Panc1 (cell line): ENCODE results near the gene TMTC3. TPM values are rescaled to one million over a fixed set of nuclear protein-coding genes. Genes with fewer than 3 reads are reported as not detected.

Source experiments
- ATAC-seq: fragments of 200-7000 bp; cut with Tn5 transposase; 2 replicates; pipeline ENCODE4 v1.9.1; 2020; ENCODE audit warnings: mild to moderate bottlenecking, moderate library complexity
- BruUV-seq: library from RNA; stranded (reverse); fragments of 400-500 nt; replicated peaks from 2 replicates; lab custom pipeline; 2021; lab: Mats Ljungman, UMichigan
- CTCF ChIA-PET: fragments of 300-600 bp; sonication (Branson Sonifier 250); formaldehyde crosslinking; loops from one replicate; lab custom pipeline; 2022; ENCODE audit warnings: antibody characterized with exemption; lab: Charles Lee
- POLR2A ChIA-PET: fragments of 300-600 bp; sonication (Branson Sonifier 250); formaldehyde crosslinking; loops from one replicate; lab custom pipeline; 2022; ENCODE audit warnings: antibody characterized with exemption; lab: Charles Lee
- DNase-seq: peaks from one replicate; pipeline ENCODE4 v3.0.0-alpha.2; 2010; ENCODE audit warnings: low read depth, low spot score
- H3K27ac ChIP-seq: 2 replicates; pipeline ENCODE4 v1.5.1; 2011; ENCODE audit warnings: mild to moderate bottlenecking, low read length, inconsistent platforms
- H3K27me3 ChIP-seq: fragments of 200-500 bp; sonication (Bioruptor generic); 2 replicates; pipeline ENCODE4 v1.6.0; 2014; ENCODE audit warnings: low read length, inconsistent platforms; ENCODE audit not compliant: control insufficient read depth, insufficient read depth
- H3K36me3 ChIP-seq: fragments of 200-500 bp; sonication (Bioruptor generic); 2 replicates; pipeline ENCODE4 v1.5.1; 2014; ENCODE audit warnings: inconsistent platforms, mild to moderate bottlenecking, low read length, moderate library complexity; ENCODE audit not compliant: control insufficient read depth, insufficient read depth
- H3K4me1 ChIP-seq: 2 replicates; pipeline ENCODE4 v1.5.1; 2011; ENCODE audit warnings: inconsistent platforms, mild to moderate bottlenecking, low read length, moderate library complexity; ENCODE audit not compliant: control insufficient read depth, insufficient read depth
- H3K4me3 ChIP-seq, 2 experiments: 2 replicates each; pipeline ENCODE4 v1.5.1; 2011 to 2012; ENCODE audit warnings: low read depth in 2 of 2, low read length in 2 of 2, mild to moderate bottlenecking in 2 of 2, inconsistent platforms in 1 of 2, moderate library complexity in 1 of 2
- H3K9me3 ChIP-seq: fragments of 200-500 bp; sonication (Bioruptor generic); 2 replicates; pipeline ENCODE4 v1.5.1; 2014; ENCODE audit warnings: low read depth, mild to moderate bottlenecking, inconsistent platforms, low read length, moderate library complexity; ENCODE audit not compliant: control insufficient read depth, insufficient read depth
- CTCF ChIP-seq: fragments of 450-650 bp; IDR thresholded peaks from 2 replicates; pipeline ENCODE4 v1.5.1; 2017; ENCODE audit warnings: mild to moderate bottlenecking
- POLR2AphosphoS5 ChIP-seq: IDR thresholded peaks from 2 replicates; pipeline ENCODE4 v1.6.1; 2012; ENCODE audit warnings: mild to moderate bottlenecking, low read depth, low read length, moderate library complexity
- REST ChIP-seq, 2 experiments: IDR thresholded peaks; 2 replicates each; pipeline ENCODE4 v1.6.1; 2011 to 2012; ENCODE audit warnings: low read depth in 2 of 2, control low read depth in 1 of 2, low read length in 1 of 2, mild to moderate bottlenecking in 1 of 2, moderate library complexity in 1 of 2; ENCODE audit not compliant: insufficient read depth in 1 of 2
- SIN3A ChIP-seq: IDR thresholded peaks from 2 replicates; pipeline ENCODE4 v1.6.1; 2012; ENCODE audit warnings: low read depth, mild to moderate bottlenecking, low read length, moderate library complexity, borderline replicate concordance; ENCODE audit not compliant: insufficient read depth
- TCF7L2 ChIP-seq: IDR thresholded peaks from 2 replicates; pipeline ENCODE4 v1.6.1; 2011; ENCODE audit warnings: mild to moderate bottlenecking, low read depth, low read length, inconsistent platforms
- in situ Hi-C: cut with HindIII; loops from 2 replicates; pipeline ENCODE4 v1.10.0; 2016; ENCODE audit warnings: low sequenced_read_pairs, low pct_unique_long_range_greater_than_20kb
- intact Hi-C: fragments of 100-400 bp; cut with micrococcal nuclease; formaldehyde crosslinking; loops from one replicate; pipeline ENCODE4 v1.10.0; 2022; ENCODE audit not compliant: unreplicated experiment
- total RNA-seq: library from RNA; stranded (reverse); gene quantifications from one replicate; pipeline ENCODE4 v1.2.1, GENCODE V29; 2021; ENCODE audit not compliant: unreplicated experiment

Gene TMTC3
- total RNA-seq, 1 experiment from 2014 or later: 21.6 TPM

GRCh38 chr12:88238406-88238805 is 96.3 kb downstream of the TMTC3 start:
- no peaks in the 10 kb centered on the region for H3K4me1 ChIP-seq
- H3K27ac ChIP-seq: no peak overlapping the region
- intact Hi-C loops: no loop called here
- ChIA-PET POLR2A (no interaction called here), CTCF (no interaction called here)
- no peaks in the 10 kb centered on the region for H3K9me3 ChIP-seq
- no peak for ATAC-seq
- no TSS peak for BruUV-seq
- no peak overlapping the region for H3K4me3 ChIP-seq
- DNase-seq: no peak
- in situ Hi-C loops: no loop called here
- H3K27me3 ChIP-seq: no peaks in the 10 kb centered on the region
- TF ChIP-seq SIN3A (no peak), CTCF (no peak), REST (IDR thresholded peaks at IDR 0.05; ENCODE audit: insufficient read depth in 1 of 2, low read depth in 2 of 2, low read length in 1 of 2) (no peak), POLR2AphosphoS5 (no peak), TCF7L2 (no peak)
- no peaks in the 10 kb centered on the region for H3K36me3 ChIP-seq

GRCh38 chr12:88241862-88242570 is 99.9 kb downstream of the TMTC3 start:
- CTCF ChIA-PET: no interaction called here
- ATAC-seq: peak; percentile 56; the same call in 1 of the 2 replicates
- in situ Hi-C loops: no loop called here

More at GRCh38 chr12:88241862-88242570, 99.9 kb downstream of the TMTC3 start:
- no peak for TF ChIP-seq REST (IDR thresholded peaks at IDR 0.05; ENCODE audit: insufficient read depth in 1 of 2, low read depth in 2 of 2, low read length in 1 of 2)
- TF ChIP-seq SIN3A: no peak
- TF ChIP-seq CTCF: no peak
- TF ChIP-seq TCF7L2: no peak
- TF ChIP-seq POLR2AphosphoS5: no peak
- Histone ChIP-seq H3K4me1 (no peaks in the 10 kb centered on the region), H3K9me3 (no peaks in the 10 kb centered on the region), H3K36me3 (no peaks in the 10 kb centered on the region), H3K4me3 (no peak overlapping the region), H3K27ac (no peak overlapping the region), H3K27me3 (no peaks in the 10 kb centered on the region)
- POLR2A ChIA-PET: no interaction called here
- BruUV-seq: no TSS peak
- DNase-seq: peak; percentile 84
- intact Hi-C loops: no loop called here
